ENCODE measurements around the gene ACIN1. TPM values are rescaled to one million over a fixed set of nuclear protein-coding genes. Genes with fewer than 3 reads are reported as not detected.

Gene ACIN1
- total RNA-seq, 3 donors from 2014 or later (not counting 1 experiment from before 2014, with no cell fraction given) = 321 to 395 (median 347) TPM

DNA sequence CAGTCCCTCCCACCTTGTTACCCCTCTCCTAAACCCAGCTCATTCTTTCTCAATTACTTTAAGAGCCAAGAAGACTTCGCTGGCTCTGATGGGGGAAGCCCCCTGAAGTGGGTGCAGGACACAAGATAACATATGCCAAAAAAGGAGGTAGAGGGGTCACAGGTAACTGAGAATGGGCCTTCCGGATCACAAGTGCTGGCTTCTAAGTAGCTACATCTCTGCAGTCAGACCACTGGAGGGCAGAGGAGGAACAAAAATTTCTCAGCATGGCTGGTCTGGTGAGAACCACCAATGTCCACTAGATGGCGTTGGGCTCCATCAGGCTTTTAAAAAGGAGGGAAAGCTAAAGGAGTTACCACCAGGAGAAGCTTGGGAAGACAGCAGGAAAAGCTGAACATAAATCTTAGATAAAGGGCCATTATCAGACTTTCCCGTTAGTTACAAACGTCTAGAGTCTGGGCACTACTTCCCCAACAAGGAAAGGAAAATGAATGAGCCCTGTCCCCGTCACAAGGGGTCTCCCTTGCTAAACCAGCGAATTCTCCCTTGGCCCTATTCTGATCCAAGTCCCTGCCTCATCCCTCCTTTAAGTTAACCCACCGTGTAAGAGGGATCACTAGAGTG is 26.0 kb downstream of the ACIN1 start:
- WGBS (ENCODE audit: insufficient coverage) = 40% methylated on average over 8 of the region's 8 CpGs
- no peak overlapping the region for H3K4me3 ChIP-seq (ENCODE audit: low read length)
- Mint-ChIP-seq H3K4me1 (peaks cover 27 to 41% of the 10 kb centered on the region in 2 donors), H3K36me3 (peaks cover 1% of the 10 kb centered on the region), H3K27ac (peak overlapping the region; percentile 72 to 78), H3K4me3 (peak overlapping the region; percentile 37), H3K27me3 (ENCODE audit: low read depth in 2 of 2) (no peaks in the 10 kb centered on the region), H3K9me3 (no peaks in the 10 kb centered on the region)
- ATAC-seq (peak; percentile 82 to 92 (median 84)), DNase-seq (peak; percentile 55 to 91)
- H3K36me3 ChIP-seq (ENCODE audit: control insufficient read depth, insufficient read depth, low read length) = peaks cover 55% of the 10 kb centered on the region
- peaks cover 29% of the 10 kb centered on the region for H3K4me1 ChIP-seq (ENCODE audit: control insufficient read depth, insufficient read depth, low read length)
- TF ChIP-seq, protein P1, sequence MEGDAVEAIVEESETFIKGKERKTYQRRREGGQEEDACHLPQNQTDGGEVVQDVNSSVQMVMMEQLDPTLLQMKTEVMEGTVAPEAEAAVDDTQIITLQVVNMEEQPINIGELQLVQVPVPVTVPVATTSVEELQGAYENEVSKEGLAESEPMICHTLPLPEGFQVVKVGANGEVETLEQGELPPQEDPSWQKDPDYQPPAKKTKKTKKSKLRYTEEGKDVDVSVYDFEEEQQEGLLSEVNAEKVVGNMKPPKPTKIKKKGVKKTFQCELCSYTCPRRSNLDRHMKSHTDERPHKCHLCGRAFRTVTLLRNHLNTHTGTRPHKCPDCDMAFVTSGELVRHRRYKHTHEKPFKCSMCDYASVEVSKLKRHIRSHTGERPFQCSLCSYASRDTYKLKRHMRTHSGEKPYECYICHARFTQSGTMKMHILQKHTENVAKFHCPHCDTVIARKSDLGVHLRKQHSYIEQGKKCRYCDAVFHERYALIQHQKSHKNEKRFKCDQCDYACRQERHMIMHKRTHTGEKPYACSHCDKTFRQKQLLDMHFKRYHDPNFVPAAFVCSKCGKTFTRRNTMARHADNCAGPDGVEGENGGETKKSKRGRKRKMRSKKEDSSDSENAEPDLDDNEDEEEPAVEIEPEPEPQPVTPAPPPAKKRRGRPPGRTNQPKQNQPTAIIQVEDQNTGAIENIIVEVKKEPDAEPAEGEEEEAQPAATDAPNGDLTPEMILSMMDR (IDR thresholded peaks at IDR 0.05) = peak; percentile 99
- no peak overlapping the region for H3K27ac ChIP-seq (ENCODE audit: low read length)
- H3K9me3 ChIP-seq (ENCODE audit: control insufficient read depth, insufficient read depth, low read length) = no peaks in the 10 kb centered on the region
- H3K27me3 ChIP-seq (ENCODE audit: control insufficient read depth, insufficient read depth, low read length) = no peaks in the 10 kb centered on the region
- intact Hi-C loops (cut with micrococcal nuclease) = loop anchor here (1.0 kb wide), 1 partner anchor 40 kb away; no protein-coding TSS in a partner anchor

DNA sequence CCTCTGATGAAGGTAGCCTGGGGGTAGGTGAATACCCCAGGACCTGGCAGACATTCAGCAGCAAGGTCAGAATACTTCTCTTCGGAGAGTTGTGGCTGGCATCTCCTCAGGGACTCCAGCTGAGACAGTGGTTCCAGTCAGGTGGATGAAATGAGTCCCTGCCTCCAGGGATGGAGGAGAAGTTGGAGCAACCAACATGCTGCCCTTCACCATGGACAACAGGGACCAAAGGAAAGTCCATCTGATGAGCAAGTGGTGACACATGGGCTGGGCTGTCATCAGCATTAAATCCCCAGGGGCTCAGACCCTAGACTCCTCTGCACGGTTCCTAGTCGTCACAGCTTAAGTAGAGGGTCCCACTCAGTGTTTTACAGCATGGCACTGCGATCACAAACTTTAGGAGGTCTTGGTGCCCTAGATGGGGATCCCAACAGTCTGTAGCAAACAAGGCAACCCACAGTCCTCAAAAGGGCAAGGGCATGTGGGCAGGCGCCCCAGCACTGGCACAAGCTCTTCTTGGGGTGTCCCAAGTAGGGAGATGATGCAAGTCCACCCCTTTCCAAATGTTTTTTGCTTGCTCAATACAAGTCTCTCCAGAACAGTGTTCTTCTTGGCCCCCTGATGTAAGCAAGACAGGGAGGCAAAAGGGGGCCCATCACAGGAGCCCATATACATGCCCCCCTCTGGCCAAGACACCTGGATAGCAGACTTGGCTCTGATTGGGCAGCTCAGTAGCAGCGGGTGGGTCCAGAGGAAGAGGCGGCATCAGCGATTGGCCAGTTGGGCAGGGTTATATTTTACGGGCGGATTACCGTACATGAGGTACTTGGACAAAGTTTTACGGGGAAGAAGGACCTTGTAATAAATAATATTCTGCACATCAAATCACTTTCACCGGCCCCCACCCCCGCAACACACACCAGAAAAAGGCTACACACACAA is 26.8 kb downstream of the ACIN1 start:
- Mint-ChIP-seq H3K9me3 (no peaks in the 10 kb centered on the region), H3K4me3 (no peak overlapping the region), H3K27me3 (ENCODE audit: low read depth in 2 of 2) (no peaks in the 10 kb centered on the region), H3K36me3 (peaks cover 9% of the 10 kb centered on the region), H3K27ac (peak overlapping the region; percentile 72 to 78), H3K4me1 (peaks cover 27 to 41% of the 10 kb centered on the region in 2 donors)
- H3K4me1 ChIP-seq (ENCODE audit: control insufficient read depth, insufficient read depth, low read length) = peaks cover 29% of the 10 kb centered on the region
- DNase-seq = no peak
- H3K27me3 ChIP-seq (ENCODE audit: control insufficient read depth, insufficient read depth, low read length) = no peaks in the 10 kb centered on the region
- intact Hi-C loops (cut with micrococcal nuclease) = no loop called here
- ATAC-seq = peak in 1 of 3 donors; percentile 2
- H3K4me3 ChIP-seq (ENCODE audit: low read length) = no peak overlapping the region
- peaks cover 63% of the 10 kb centered on the region for H3K36me3 ChIP-seq (ENCODE audit: control insufficient read depth, insufficient read depth, low read length)
- no peak overlapping the region for H3K27ac ChIP-seq (ENCODE audit: low read length)
- WGBS (ENCODE audit: insufficient coverage) = 93% methylated on average over 14 of the region's 14 CpGs
- no peaks in the 10 kb centered on the region for H3K9me3 ChIP-seq (ENCODE audit: control insufficient read depth, insufficient read depth, low read length)
- TF ChIP-seq, protein P1 (IDR thresholded peaks at IDR 0.05) = no peak

DNA sequence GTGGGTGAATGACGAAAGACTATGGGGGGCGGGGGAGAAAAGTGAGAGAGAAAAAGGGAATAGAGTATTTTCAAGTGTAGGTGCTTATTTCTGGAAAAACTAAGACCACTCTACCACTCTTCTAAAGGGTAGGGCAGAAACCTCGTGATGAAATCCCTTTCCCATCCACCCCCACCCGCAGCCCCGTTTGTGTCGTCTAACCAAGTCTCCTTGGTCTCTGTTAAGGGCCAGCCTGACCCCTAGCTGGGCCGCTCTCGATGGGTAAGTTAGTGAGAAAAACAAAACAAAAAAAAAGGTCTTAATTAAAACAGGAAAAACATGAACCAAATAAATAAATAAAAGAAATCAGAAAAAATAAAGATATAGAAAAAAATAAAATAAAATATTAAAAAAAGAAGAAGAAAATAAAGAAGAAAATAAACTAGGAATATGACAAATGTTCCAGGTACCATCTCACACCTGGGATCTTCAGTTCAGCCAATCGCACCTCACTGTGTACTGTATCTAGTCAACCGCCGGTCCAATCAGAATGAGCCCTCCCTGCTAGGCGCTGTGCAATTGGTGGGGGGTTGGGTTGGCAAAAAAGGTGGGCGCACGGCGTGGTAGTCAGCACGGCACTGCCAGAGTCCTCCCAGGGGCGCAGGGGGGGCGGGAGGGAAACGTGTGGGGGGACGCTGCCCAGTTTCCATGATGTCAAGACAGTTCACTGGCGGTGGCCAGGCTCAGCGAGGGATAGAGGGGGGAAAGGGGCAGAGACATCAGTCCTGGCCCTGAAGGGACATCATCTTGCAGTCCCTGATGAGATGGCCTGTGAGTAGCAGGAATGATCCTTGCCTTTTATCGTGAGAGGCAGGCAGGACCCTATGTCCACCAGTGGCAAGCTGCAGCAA is 27.8 kb downstream of the ACIN1 start:
- H3K4me1 Mint-ChIP-seq = peaks cover 27 to 37% of the 10 kb centered on the region in 2 donors
- Histone ChIP-seq H3K9me3 (ENCODE audit: control insufficient read depth, insufficient read depth, low read length) (no peaks in the 10 kb centered on the region), H3K4me3 (ENCODE audit: low read length) (no peak overlapping the region), H3K36me3 (ENCODE audit: control insufficient read depth, insufficient read depth, low read length) (peaks cover 63% of the 10 kb centered on the region), H3K27me3 (ENCODE audit: control insufficient read depth, insufficient read depth, low read length) (no peaks in the 10 kb centered on the region), H3K27ac (ENCODE audit: low read length) (no peak overlapping the region), H3K4me1 (ENCODE audit: control insufficient read depth, insufficient read depth, low read length) (peaks cover 28% of the 10 kb centered on the region)
- H3K4me3 Mint-ChIP-seq = no peak overlapping the region
- H3K27me3 Mint-ChIP-seq (ENCODE audit: low read depth in 2 of 2) = no peaks in the 10 kb centered on the region
- no peak overlapping the region for H3K27ac Mint-ChIP-seq
- intact Hi-C loops (cut with micrococcal nuclease) = no loop called here
- no peaks in the 10 kb centered on the region for H3K9me3 Mint-ChIP-seq
- ATAC-seq = no peak
- 95% methylated on average over 18 of the region's 23 CpGs for WGBS (ENCODE audit: insufficient coverage)
- TF ChIP-seq, protein P1 (IDR thresholded peaks at IDR 0.05) = no peak
- DNase-seq = no peak
- peaks cover 10% of the 10 kb centered on the region for H3K36me3 Mint-ChIP-seq
